HL-60 (cell line): Measurements from ENCODE around the gene RPL32.

ENCODE experiments used
- GABPA ChIP-seq: IDR thresholded peaks from 2 replicates; pipeline ENCODE4 v1.6.1; 2012; ENCODE audit warnings: low read depth
- POLR2AphosphoS5 ChIP-seq: IDR thresholded peaks from 2 replicates; pipeline ENCODE4 v1.6.1; 2012; ENCODE audit warnings: low read depth
- SPI1 ChIP-seq: IDR thresholded peaks from 2 replicates; pipeline ENCODE4 v1.6.1; 2012; ENCODE audit warnings: low read depth, mild to moderate bottlenecking, borderline replicate concordance
- TF ChIP-seq, protein P1 (sequence below): IDR thresholded peaks from one replicate; pipeline ENCODE4 v1.5.1; 2011; ENCODE audit warnings: low read length, control low read depth, inconsistent platforms; ENCODE audit not compliant: insufficient read depth
- TF ChIP-seq, protein P2 (sequence below): IDR thresholded peaks from 2 replicates; pipeline ENCODE4 v1.6.1; 2012; ENCODE audit warnings: low read depth; ENCODE audit not compliant: insufficient replicate concordance

DNA sequence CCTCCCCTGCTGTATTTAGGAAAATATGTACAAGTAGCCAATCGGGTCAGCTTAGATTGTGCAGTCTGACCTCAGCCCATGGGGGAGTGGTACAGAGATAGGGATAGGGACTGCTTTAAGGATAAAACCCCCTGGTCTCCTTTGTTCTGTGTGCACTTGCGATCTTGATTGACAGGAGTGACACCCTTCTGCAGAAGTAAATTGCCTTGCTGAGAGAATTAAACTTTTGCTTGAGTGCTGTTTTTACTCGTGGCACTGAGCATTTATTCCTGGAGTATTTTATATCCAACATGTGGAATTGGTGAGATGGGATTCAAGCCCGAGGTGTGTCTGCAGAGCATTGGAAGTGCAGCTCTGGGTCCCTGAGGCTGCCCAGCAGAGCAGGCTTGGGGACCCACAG lies 23.9 kb upstream of the RPL32 start:
- TF ChIP-seq, protein P1, sequence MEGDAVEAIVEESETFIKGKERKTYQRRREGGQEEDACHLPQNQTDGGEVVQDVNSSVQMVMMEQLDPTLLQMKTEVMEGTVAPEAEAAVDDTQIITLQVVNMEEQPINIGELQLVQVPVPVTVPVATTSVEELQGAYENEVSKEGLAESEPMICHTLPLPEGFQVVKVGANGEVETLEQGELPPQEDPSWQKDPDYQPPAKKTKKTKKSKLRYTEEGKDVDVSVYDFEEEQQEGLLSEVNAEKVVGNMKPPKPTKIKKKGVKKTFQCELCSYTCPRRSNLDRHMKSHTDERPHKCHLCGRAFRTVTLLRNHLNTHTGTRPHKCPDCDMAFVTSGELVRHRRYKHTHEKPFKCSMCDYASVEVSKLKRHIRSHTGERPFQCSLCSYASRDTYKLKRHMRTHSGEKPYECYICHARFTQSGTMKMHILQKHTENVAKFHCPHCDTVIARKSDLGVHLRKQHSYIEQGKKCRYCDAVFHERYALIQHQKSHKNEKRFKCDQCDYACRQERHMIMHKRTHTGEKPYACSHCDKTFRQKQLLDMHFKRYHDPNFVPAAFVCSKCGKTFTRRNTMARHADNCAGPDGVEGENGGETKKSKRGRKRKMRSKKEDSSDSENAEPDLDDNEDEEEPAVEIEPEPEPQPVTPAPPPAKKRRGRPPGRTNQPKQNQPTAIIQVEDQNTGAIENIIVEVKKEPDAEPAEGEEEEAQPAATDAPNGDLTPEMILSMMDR, result no peak
- TF ChIP-seq POLR2AphosphoS5 (no peak), GABPA (no peak), SPI1 (no peak)
- TF ChIP-seq, protein P2, sequence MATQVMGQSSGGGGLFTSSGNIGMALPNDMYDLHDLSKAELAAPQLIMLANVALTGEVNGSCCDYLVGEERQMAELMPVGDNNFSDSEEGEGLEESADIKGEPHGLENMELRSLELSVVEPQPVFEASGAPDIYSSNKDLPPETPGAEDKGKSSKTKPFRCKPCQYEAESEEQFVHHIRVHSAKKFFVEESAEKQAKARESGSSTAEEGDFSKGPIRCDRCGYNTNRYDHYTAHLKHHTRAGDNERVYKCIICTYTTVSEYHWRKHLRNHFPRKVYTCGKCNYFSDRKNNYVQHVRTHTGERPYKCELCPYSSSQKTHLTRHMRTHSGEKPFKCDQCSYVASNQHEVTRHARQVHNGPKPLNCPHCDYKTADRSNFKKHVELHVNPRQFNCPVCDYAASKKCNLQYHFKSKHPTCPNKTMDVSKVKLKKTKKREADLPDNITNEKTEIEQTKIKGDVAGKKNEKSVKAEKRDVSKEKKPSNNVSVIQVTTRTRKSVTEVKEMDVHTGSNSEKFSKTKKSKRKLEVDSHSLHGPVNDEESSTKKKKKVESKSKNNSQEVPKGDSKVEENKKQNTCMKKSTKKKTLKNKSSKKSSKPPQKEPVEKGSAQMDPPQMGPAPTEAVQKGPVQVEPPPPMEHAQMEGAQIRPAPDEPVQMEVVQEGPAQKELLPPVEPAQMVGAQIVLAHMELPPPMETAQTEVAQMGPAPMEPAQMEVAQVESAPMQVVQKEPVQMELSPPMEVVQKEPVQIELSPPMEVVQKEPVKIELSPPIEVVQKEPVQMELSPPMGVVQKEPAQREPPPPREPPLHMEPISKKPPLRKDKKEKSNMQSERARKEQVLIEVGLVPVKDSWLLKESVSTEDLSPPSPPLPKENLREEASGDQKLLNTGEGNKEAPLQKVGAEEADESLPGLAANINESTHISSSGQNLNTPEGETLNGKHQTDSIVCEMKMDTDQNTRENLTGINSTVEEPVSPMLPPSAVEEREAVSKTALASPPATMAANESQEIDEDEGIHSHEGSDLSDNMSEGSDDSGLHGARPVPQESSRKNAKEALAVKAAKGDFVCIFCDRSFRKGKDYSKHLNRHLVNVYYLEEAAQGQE, result no peak
